HUES64 (cell line): Measurements from ENCODE around the gene RELN.

Experiments used
- H3K27ac ChIP-seq: 2 replicates; pipeline ENCODE4 v1.7.0; 2013; ENCODE audit warnings: low read depth, low read length, inconsistent platforms
- H3K27me3 ChIP-seq: 2 replicates; pipeline ENCODE4 v1.6.1; 2013; ENCODE audit warnings: mild to moderate bottlenecking, low read length; ENCODE audit not compliant: insufficient read depth
- H3K36me3 ChIP-seq: 2 replicates; pipeline ENCODE4 v1.6.1; 2013; ENCODE audit warnings: mild to moderate bottlenecking, low read length; ENCODE audit not compliant: insufficient read depth
- H3K4me1 ChIP-seq: 2 replicates; pipeline ENCODE4 v1.6.1; 2013; ENCODE audit warnings: mild to moderate bottlenecking, low read length, moderate library complexity; ENCODE audit not compliant: insufficient read depth
- H3K4me3 ChIP-seq: 2 replicates; pipeline ENCODE4 v1.5.1; 2013; ENCODE audit warnings: mild to moderate bottlenecking, low read length, moderate library complexity
- H3K9ac ChIP-seq: 2 replicates; pipeline ENCODE4 v1.6.1; 2013; ENCODE audit warnings: mild to moderate bottlenecking, low read depth, low read length
- H3K9me3 ChIP-seq: 2 replicates; pipeline ENCODE4 v1.6.1; 2013; ENCODE audit warnings: low read depth, low read length; ENCODE audit not compliant: insufficient read depth
- WGBS: fragments of 150-250, 120-280 bp; methylation state at CpG from one replicate; pipeline ENCODE4 v1.1.7; 2013; ENCODE audit warnings: missing lambda C conversion rate; 5-methylcytosine and 5-hydroxymethylcytosine counted together

RELN gene

DNA sequence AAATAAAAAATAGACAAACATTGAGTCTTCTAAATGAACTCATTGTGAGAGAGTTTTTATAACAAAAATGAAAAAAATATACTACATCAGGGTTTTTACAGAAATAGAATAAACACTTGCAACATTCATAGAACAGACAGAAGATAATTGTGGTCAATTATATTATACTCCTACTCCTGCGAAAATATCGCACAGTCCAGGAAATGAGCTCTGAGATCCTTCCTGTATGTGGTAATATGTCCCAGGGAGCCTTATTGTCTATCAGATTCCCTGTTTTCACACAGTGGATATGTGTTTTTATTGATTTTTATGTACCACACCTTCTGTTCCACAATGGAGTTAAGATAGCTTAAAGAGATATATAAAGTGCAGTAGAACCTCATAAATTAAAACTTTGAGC lies 27.5 kb upstream of the RELN start:
- no peaks in the 10 kb centered on the region for H3K4me1 ChIP-seq
- 100% methylated on average over 2 of the region's 2 CpGs for WGBS
- no peak overlapping the region for H3K9ac ChIP-seq
- H3K27ac ChIP-seq, result no peak overlapping the region
- H3K9me3 ChIP-seq, result 0 out of 2 replicates have a peak, but pooled peaks cover under 1% of the 10 kb centered on the region
- no peaks in the 10 kb centered on the region for H3K36me3 ChIP-seq
- H3K4me3 ChIP-seq, result no peak overlapping the region
- no peaks in the 10 kb centered on the region for H3K27me3 ChIP-seq

DNA sequence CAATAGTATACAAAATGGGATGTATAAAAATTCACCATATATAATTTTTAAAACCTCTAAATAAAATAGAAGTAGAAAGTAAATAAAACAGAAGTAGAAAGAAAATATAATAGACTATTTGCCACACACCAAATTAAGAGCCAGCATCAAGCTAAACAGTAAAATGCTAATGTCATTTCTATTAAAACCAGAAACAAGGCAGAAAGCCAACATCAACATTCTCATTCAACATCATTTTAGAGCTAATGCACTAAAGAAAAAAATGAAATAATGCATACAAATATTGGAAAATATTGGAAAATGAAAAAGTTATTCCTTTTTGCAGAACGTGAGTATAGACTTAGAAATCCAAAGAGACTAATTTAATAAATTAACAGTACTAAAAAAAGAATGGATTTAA lies 23.4 kb upstream of the RELN start:
- Histone ChIP-seq H3K27me3 (no peaks in the 10 kb centered on the region), H3K9ac (no peak overlapping the region)
- WGBS, result no CpG with 5 or more reads among the region's 1 CpG

DNA sequence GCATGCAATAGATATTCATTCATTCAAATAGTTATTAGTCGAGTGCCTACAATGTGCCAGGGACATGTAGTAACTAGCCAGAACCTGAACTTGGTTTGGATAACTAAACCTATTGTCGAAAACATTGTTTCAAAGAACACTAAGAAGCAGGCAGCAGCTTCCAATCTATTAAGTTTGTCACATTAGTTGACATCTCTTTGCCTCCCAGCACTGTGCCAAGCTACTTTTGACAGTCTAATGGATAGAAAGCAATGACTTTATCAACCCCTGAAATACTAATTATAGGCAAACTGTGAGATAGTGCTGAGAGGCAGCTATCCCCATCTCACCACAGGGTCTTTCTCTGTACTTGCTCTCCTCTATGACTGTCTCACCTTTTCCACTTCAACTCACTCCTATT lies 22.4 kb upstream of the RELN start:
- Histone ChIP-seq H3K27ac (no peak overlapping the region), H3K9me3 (no peaks in the 10 kb centered on the region), H3K4me3 (no peak overlapping the region), H3K27me3 (no peaks in the 10 kb centered on the region), H3K9ac (no peak overlapping the region), H3K36me3 (no peaks in the 10 kb centered on the region), H3K4me1 (no peaks in the 10 kb centered on the region)
- 99% methylated on average over 2 of the region's 2 CpGs for WGBS

More for the DNA sequence above, 23.4 kb upstream of the RELN start:
- H3K9me3 ChIP-seq, result no peaks in the 10 kb centered on the region
- no peaks in the 10 kb centered on the region for H3K4me1 ChIP-seq
- H3K27ac ChIP-seq, result no peak overlapping the region
- H3K36me3 ChIP-seq, result no peaks in the 10 kb centered on the region
- H3K4me3 ChIP-seq, result no peak overlapping the region

DNA sequence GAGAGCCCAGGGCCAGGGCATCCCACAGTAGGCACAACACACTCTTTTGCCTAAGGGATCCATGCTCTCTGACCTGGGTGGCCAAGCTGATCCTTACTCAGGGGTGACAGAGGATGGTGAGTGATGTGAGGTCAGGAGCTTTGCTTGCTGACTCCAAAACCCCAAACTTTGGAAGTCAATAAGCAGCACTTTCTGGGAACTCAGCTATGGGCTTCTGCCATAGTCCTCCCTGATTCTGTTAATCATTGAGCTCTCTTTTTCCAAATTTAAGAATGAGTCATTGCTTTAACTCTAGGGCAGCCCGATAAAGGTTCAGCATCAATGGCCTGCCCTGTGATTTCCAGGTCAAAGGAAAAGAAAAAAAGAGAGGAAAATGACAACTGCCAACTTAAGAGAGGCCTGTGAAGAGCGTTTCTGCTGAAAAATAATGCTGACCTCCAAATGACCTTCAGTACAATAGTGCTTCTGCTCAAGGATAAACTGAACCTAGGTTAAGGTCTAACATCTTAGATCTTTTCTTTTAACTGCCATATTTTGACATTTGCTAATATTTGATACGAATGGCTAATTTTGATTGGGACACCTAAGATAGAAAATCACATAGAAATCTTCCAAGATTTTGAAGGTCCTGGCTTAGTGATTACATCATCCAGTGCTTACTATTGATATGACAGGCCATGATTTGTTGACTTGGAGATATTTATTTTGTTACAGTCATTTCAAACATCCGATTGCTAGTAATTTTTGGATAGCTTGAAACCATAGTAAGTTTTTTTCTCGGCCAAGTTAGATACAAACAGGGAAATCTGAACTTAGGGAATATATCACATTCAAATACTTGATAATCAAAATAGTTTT lies 20.8 kb upstream of the RELN start:
- Histone ChIP-seq H3K36me3 (no peaks in the 10 kb centered on the region), H3K4me1 (no peaks in the 10 kb centered on the region), H3K27me3 (no peaks in the 10 kb centered on the region), H3K9me3 (no peaks in the 10 kb centered on the region), H3K4me3 (no peak overlapping the region), H3K9ac (no peak overlapping the region), H3K27ac (no peak overlapping the region)
- 96% methylated on average over 3 of the region's 5 CpGs for WGBS

DNA sequence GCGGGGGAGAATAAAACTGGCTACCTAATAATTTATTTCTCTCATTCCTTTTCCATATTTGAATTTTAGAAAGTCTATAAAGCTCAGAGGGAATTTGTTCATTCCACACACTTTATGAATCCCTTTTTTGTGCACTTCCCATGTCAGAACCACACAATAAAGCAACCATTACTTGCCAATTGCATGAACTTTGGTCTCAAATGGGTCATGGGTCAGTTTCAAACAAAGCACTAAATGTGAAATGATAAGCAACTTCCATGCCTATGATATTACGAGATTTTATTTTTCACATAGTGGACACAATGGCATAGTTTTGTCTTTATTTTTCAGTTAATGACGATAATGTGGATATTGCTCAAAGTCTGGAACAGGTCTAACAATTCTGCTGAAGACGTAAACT lies 18.6 kb upstream of the RELN start:
- Histone ChIP-seq H3K4me3 (no peak overlapping the region), H3K9me3 (no peaks in the 10 kb centered on the region), H3K9ac (no peak overlapping the region), H3K27ac (no peak overlapping the region), H3K36me3 (no peaks in the 10 kb centered on the region), H3K4me1 (no peaks in the 10 kb centered on the region), H3K27me3 (no peaks in the 10 kb centered on the region)
- 94% methylated on average over 3 of the region's 4 CpGs for WGBS

DNA sequence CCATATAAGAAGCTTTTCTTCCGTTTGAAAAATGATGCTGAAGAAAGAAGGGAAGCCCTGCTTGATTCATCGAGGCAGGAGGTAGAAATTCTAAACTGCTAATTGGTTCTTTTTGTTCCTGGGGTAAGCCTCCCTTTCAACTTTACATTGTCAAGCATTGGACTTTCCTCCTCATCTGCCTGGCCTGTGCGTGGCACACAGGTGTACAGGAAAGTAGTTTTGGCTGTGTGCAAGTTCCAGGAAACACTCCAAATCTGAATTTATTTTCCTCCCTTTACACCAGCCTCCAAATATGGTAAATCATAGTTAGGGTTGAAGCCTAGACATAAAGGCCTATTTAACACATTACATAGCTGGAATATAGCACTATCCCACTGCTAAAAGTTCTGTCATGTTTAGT lies 18.2 kb upstream of the RELN start:
- no peaks in the 10 kb centered on the region for H3K4me1 ChIP-seq
- H3K36me3 ChIP-seq, result no peaks in the 10 kb centered on the region
- WGBS, result 92% methylated on average over 2 of the region's 3 CpGs
- no peak overlapping the region for H3K9ac ChIP-seq
- no peak overlapping the region for H3K4me3 ChIP-seq
- H3K27me3 ChIP-seq, result no peaks in the 10 kb centered on the region
- no peaks in the 10 kb centered on the region for H3K9me3 ChIP-seq
- H3K27ac ChIP-seq, result no peak overlapping the region

DNA sequence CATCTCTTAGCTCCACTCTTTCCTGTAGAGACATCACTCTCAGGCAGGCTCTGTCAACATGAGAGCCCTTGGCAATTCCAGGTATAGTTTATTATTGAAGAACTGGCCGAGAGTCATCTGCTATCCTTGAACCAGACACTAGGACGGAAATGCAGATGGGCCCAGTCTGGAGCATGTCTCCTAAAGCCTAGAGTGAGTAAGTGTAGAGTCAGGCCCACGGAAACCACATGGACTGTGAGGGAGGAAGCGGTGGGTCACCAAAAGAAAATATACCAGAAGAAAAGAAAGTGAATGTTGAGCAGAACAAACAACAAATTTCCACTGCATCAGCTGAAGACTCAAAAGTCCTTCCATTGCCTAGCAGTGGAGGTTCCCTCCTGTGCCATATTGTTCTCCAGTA lies 15.7 kb upstream of the RELN start:
- Histone ChIP-seq H3K4me1 (no peaks in the 10 kb centered on the region), H3K4me3 (no peak overlapping the region), H3K27ac (no peak overlapping the region), H3K36me3 (no peaks in the 10 kb centered on the region), H3K9ac (no peak overlapping the region), H3K9me3 (no peaks in the 10 kb centered on the region), H3K27me3 (no peaks in the 10 kb centered on the region)
- WGBS, result 96% methylated on average over 4 of the region's 4 CpGs

DNA sequence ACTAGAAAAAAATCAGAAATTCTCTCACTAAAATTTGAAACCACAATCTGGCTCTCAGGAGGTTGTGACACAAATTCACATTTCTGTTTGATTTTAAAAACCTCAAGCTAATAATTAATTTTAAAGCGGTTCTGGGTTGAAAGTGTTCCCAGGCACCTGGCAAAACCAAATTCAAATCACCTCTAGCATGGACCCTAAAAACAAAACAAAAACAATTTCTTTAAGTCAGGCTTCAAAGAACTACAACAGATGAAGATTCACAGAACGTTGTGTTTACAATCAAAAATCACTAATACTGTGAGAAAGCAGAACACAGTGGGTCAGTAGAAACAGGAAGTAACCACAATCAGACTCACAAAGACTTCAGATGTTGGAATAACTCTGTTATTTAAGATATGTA lies 7.2 kb upstream of the RELN start:
- Histone ChIP-seq H3K4me1 (no peaks in the 10 kb centered on the region), H3K27me3 (peaks cover 22% of the 10 kb centered on the region), H3K4me3 (no peak overlapping the region), H3K36me3 (no peaks in the 10 kb centered on the region), H3K9ac (no peak overlapping the region), H3K9me3 (no peaks in the 10 kb centered on the region), H3K27ac (no peak overlapping the region)
- 79% methylated on average over 2 of the region's 2 CpGs for WGBS

DNA sequence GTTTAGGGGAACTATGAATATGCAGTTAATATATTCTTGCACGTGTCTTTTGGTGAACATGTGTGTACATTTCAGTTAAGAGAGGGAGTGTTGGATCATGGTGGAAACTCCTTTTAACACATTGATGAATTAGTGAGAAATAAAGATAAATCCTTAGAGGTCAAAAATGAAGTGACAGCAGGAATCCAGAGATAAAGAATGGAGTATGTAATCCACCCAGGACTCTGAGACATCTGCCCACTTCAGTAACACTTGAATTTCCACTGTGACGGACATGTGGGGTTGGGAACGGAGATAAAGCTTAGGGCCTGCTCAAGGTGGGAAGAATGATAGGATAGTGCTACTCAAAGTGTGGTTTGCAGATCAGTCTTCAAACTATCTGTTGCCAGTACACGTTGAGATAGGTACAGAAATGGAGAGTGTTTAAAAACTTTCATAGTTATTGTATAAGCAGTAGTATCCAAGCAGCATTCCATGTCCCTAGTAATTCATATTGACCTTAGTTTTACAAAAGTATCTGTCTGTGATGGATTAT lies 6.6 kb upstream of the RELN start:
- Histone ChIP-seq H3K4me1 (no peaks in the 10 kb centered on the region), H3K36me3 (no peaks in the 10 kb centered on the region), H3K9ac (no peak overlapping the region), H3K9me3 (no peaks in the 10 kb centered on the region), H3K27me3 (peaks cover 28% of the 10 kb centered on the region), H3K27ac (no peak overlapping the region), H3K4me3 (no peak overlapping the region)
- 90% methylated on average over 4 of the region's 4 CpGs for WGBS

DNA sequence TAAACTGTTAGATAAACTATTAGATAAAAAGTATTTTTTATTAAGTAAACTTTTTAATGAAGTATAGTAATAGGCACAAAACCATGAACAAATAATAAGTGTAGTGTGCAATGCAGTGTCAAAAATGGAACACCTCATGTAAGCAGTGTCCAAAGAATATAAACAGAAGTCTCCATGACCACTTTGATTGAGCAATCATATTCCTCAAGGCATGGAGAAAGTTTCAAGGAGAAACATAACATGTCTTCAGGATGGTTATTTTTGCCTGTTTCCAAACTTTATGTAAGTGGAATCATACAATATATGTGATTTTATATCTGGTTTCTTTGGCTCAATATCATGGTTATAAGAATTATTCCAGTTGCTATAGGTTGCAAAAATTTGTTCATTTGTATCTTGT lies 6.1 kb upstream of the RELN start:
- H3K9me3 ChIP-seq, result no peaks in the 10 kb centered on the region
- no peak overlapping the region for H3K4me3 ChIP-seq
- no peak overlapping the region for H3K9ac ChIP-seq
- H3K27ac ChIP-seq, result no peak overlapping the region
- no peaks in the 10 kb centered on the region for H3K36me3 ChIP-seq
- H3K27me3 ChIP-seq, result peaks cover 33% of the 10 kb centered on the region
- peaks cover under 1% of the 10 kb centered on the region; the same call in 1 of the 2 replicates for H3K4me1 ChIP-seq

DNA sequence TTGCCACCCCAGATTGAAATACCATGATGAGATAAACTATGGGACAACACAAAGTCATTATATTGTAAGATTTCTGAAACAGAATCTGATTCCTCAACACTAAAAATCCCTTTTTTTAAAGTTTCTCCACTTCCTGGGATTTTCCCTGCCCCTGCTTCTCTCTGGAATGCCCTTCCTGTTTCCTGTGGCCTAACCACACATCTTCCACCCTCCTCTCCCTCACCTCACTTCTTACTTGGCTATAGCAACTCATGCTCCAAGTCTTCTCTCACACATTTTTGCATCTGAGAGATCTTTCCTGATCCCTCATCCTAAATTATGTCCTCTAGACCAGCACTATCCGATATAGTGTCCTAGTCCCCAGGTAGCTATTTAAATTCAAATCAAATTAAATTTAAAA lies 4.1 kb upstream of the RELN start:
- H3K4me1 ChIP-seq, result peaks cover 4% of the 10 kb centered on the region; the same call in 1 of the 2 replicates
- H3K9me3 ChIP-seq, result no peaks in the 10 kb centered on the region
- H3K27ac ChIP-seq, result no peak overlapping the region
- no peak overlapping the region for H3K4me3 ChIP-seq
- H3K27me3 ChIP-seq, result peaks cover 52% of the 10 kb centered on the region
- no peak overlapping the region for H3K9ac ChIP-seq
- H3K36me3 ChIP-seq, result no peaks in the 10 kb centered on the region
- WGBS, result 69% methylated on average over 1 of the region's 1 CpG
